Middle frontal gyrus (tissue), 1 donor: Measurements from ENCODE around the gene CDH18.
A peak's percentile ranks its signal among the peaks of the same experiment; 100 is the strongest.

Experiments
- DNase-seq: peaks from one replicate; pipeline ENCODE4 v3.0.0-alpha.2; 2015; ENCODE audit warnings: low spot score; ENCODE audit errors: extremely low spot score

The CDH18 gene

GRCh38 chr5:19615071-19615470 is 372.9 kb downstream of the CDH18 start:
- DNase-seq, result no peak

DNA sequence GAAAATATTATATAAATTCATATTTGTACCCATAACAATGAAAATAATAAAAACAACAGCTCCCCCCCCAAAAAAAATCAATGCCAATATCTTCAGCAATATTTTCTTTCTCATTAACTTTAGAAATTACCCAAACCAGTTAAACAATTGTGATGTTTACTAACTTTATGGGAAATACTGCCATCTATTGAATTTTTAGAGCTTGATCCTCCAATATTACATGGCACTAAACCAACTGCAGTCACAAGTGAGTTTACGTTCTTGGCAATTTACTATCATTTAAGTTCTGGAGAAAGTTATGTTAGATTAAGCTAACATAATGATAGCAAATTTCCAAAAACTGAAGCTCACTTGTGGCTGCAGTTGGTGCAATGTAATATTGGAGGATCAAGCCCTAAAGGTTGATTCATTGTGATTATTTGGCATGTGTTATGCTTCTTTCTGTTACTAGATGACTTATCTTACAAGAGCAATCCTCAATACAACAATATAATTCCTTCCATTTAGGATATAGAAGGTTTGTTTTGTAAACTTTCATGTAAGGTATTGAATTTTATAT is 379.5 kb downstream of the CDH18 start:
- no peak for DNase-seq

- DNase-seq, result no peak
Observed at GRCh38 chr5:19605846-19606407, 382.1 kb downstream of the CDH18 start.

DNA sequence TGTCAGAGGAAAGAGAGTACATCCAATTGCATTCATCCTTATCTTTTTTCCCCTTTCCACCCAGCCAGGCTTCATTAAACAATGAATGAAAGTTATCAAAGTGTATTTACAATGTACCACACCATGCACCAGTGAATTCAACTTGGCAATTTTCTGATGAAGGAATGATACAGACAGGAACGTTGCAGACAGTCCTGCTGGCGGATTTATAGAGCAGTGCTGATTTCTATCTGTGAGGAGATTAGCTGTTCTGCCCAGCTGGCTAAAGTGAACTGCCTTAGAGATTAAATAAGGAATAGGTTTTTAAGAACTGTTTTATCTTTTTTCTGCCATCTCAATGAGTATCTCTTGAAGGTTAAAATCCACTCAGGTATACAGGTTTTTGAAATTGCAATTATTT is 403.9 kb downstream of the CDH18 start:
- no peak for DNase-seq

- no peak for DNase-seq
Observed at GRCh38 chr5:19577882-19578281, 410.1 kb downstream of the CDH18 start.

DNA sequence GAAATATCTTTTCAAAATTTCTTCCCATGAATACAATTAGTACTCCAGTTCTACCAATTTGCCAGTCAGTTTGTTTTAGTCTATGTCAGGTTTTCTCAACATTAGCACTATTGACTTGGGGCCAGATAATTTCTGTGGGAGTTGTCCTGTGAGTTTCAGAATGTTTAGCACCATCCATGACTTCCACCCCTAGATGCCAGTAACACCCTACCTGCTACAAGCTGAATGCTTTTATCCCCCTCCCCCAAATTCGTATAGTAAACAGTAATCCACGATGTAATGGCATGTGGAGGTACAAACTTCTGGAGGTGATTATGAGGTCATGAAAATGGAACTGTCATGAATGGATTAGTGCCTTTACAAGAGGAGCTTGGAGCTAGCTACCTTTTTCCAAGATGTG is 420.0 kb downstream of the CDH18 start:
- DNase-seq, result no peak

GRCh38 chr5:19565466-19565865 is 422.5 kb downstream of the CDH18 start:
- no peak for DNase-seq

- no peak for DNase-seq
Observed at GRCh38 chr5:19564036-19564435, 424.0 kb downstream of the CDH18 start.

DNA sequence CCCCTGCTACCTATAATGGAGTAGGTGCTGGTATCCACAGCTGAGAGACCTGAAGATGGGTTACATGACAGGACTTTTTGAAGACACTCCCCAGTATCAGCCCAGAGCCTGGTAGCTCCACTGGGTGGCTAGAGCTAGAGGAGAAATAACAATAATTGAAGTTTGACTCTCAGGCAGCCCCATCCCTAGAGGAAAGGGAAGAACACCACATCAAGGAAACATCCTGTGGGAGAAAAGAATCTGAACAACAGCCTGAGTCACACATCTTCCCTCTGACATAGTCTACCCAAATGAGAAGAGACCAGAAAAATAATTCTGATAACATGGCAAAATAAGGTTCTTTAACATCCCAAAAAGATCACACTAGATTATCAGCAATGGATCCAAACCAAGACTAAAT is 432.1 kb downstream of the CDH18 start:
- DNase-seq, result no peak

GRCh38 chr5:19555436-19555835 is 432.6 kb downstream of the CDH18 start:
- DNase-seq, result no peak

DNA sequence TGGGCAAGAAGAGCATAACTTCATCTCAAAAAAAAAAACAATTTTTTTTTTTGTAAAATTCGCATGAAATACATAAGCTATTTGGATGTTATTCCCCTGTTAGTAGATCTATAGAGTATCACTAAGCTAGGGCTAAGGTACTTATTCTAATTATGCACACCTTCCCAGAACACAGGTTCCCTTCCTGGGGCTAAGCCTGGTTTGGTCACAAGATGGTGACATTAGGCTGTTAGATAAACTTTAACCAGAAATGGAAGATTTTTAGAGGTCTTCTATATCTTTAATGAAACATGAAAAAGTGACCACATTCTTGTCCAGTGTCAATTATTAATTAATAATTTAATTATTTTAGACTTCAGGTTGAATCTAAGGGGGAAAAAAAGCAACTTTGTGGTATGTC is 433.5 kb downstream of the CDH18 start:
- no peak for DNase-seq

DNA sequence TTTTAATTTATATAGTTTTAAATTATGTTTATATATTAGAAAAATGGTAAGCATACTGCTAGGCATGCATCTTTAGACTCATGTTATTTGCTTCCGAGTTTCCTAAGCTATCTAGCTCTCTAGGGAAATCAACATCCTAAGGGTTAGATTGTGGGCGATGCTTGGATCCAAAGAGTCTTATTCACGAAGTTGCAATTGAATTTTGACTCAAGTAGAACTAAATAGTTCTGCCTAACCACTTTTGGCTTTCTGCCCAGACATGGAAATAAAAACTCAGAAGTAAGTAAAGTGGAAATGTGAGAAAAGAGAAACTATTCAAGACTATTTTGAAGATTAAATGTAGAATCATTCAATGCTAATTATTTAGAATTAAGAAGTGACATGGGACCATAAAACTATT is 440.4 kb downstream of the CDH18 start:
- peak; percentile 17 for DNase-seq

DNA sequence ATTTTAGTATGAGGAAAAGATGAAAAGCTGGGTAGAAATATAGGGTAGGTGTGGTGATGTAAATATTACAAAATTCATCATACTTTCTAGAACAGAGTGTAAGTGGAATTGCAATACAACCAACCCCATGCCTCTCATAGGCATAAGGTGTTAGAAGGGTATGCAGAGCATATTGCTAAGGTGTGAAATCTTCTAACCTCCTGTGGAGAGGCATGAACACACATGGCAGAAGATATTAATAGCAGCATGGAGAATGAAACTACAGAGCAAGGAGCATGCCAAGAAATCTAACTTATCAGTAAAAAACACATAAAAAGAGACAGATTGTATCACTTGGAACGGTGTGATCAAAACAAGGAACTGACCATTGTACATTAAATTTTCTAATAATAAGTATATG is 441.5 kb downstream of the CDH18 start:
- no peak for DNase-seq

GRCh38 chr5:19538607-19539006 is 449.4 kb downstream of the CDH18 start:
- DNase-seq, result no peak

DNA sequence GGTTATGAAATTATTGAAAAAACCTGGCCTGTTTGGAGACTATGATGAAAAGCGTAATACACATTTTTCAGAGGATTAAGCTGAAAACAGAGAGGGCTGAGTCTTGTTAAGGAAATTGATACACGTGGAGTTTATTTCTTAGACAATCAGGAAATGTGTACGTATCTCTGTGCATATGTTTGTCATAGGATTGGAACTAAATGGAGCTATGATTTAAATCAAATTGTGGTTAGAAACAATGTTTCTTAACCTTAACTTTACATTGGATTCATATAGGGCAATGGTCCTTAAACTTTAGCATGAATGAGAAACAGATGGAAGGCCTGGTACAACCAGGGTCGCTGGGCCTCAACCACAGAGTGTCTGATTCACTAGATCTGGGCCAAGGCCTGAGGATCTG is 451.6 kb downstream of the CDH18 start:
- DNase-seq, result no peak

DNA sequence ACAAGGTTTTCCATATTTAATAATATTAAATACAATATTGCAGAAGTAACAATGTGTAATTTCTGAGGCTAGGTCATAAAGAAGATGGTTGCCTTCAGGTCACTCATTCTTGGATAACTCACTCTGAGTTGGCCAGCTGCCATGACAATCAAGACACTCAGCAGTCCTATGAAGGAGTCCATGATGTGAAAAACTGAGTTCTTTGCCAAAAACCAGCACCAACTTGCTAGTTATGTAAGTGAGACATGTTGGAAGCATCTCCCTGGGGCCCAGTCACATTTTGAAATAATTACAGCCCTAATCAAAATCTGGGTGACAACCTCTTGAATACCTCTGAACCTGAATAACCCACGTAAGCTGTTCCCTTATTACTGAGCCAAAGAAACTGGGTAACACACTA is 453.2 kb downstream of the CDH18 start:
- no peak for DNase-seq

GRCh38 chr5:19532936-19533335 is 455.1 kb downstream of the CDH18 start:
- DNase-seq, result no peak

GRCh38 chr5:19531374-19531952 is 456.5 kb downstream of the CDH18 start:
- DNase-seq, result no peak

DNA sequence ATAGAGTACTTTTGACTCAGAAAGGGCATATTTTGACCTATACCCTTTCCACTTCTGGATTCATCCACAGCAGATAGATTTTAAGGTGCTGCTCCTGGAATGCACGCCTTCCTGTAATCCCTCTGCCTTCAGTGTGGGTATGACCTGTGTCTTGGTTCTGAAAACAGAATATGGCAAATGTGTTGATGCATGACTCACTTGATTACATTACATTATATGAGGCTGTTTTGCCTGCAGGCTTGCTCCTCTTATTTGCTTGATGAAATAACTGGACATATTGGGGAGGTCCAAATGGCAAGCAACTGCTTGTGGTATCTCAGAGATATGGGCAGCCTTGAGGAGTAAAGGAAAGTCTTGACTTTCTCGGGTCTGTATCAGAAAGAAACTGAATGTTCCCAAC is 468.6 kb downstream of the CDH18 start:
- DNase-seq, result no peak

DNA sequence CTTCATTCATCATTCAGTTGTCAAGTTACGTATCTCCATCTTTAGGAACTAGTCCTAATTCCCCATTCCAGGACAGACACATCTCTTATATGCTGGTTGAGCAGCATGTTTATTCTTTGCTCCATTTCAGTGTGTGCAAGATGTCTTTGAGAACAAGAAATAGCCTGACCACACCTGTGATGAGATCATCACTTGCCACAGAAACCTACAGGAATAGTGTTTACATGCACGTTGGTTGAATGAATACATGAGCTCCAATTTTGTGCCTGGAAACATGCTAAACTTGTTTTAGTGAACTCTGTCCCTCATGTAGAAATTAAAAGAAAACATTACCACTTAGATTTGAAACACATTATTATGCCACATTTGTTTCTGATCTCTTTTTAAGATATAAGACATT is 489.1 kb downstream of the CDH18 start:
- DNase-seq, result no peak

DNA sequence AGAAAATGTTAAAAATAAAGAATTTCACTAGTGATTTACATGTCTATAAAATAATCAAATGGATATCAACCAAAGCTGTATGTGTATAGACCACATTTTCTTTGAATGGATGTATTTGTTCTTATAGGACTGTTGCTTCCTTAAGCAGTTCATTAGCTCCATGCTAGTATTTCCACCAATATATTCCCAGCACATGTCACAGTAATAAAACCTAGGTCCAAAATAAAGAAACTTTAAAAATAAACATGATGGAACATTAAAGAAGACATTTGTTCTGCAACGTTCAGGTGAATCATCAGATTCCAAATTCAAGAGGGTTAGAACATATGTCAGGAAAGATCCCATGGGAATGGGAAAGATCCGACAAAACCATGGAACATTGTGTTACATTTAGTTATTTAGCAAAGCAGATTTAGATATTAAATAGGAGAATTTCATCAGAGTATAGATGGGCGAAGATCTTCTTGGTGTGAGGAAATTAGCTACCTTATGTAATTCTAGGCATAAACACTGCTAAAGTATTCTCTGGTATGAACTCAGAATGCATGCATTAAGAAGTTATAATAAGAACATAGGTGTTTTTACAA is 490.7 kb downstream of the CDH18 start:
- DNase-seq, result no peak

- DNase-seq, result no peak
Observed at GRCh38 chr5:19496056-19496455, 491.9 kb downstream of the CDH18 start.

DNA sequence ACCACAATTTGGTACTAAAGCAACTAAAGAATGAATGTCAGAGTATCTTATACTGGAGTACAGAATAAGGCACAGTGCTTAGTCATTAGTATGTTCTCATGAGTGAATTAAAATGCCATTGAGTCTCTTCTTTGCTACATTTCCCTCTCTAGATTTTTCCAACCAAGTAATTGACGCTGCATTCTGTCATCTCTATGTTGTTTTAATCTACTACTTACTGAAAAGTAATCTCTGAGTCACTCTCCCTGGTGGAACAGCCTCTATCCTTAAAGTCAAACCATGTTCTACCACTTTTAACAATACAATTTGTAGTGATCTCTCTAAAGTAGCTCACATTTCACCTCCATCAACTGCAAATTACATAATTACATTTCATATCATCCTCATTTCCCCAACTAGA is 495.1 kb downstream of the CDH18 start:
- DNase-seq, result no peak
